B cell (primary cell): ENCODE measurements around the gene RNF4. TPM values are rescaled to one million over a fixed set of nuclear protein-coding genes. Genes with fewer than 3 reads are reported as not detected.

Experiments used
- ATAC-seq: fragments of 200-7000 bp; cut with Tn5 transposase; one replicate; pipeline ENCODE4 v1.10.0; 2021; ENCODE audit warnings: low read depth, mild to moderate bottlenecking, moderate number of reproducible peaks, moderate library complexity
- CTCF ChIA-PET: fragments of 350-600 bp; sonication (Branson Sonifier 250); formaldehyde crosslinking; loops from one replicate; lab custom pipeline; 2021; ENCODE audit warnings: antibody characterized with exemption, inconsistent platforms; lab: Charles Lee
- POLR2A ChIA-PET: fragments of 350-600 bp; sonication (Branson Sonifier 250); formaldehyde crosslinking; loops from one replicate; lab custom pipeline; 2021; ENCODE audit warnings: antibody characterized with exemption; lab: Charles Lee
- DNase-seq: peaks from one replicate; pipeline ENCODE4 v3.0.0; 2013
- H2AFZ ChIP-seq: 2 replicates; pipeline ENCODE4 v1.6.1; 2012; ENCODE audit warnings: mild to moderate bottlenecking, low read depth, low read length; ENCODE audit not compliant: insufficient read depth, poor library complexity, severe bottlenecking
- H3K27ac ChIP-seq, 2 donors: 1 replicate in 1 of 2; 2 replicates in 1 of 2; pipeline ENCODE4 v1.5.1; 2012 to 2013; ENCODE audit warnings: low read length in 2 of 2, mild to moderate bottlenecking in 2 of 2, moderate library complexity in 1 of 2
- H3K27me3 ChIP-seq, 4 experiments: fragments of 200-600 bp in 1 of 4; sonication (generic) in 1 of 4; replicated peaks in 1 of 4; 1 replicate in 2 of 4; 2 replicates in 2 of 4; pipeline versions ENCODE4 v1.6.1 to v1.7.0; 2013 to 2016; ENCODE audit warnings: low read length in 3 of 4, mild to moderate bottlenecking in 2 of 4, mixed read lengths in 1 of 4, moderate library complexity in 1 of 4; ENCODE audit not compliant: insufficient read depth in 4 of 4, control insufficient read depth in 3 of 4; ENCODE audit errors: control extremely low read depth in 1 of 4
- H3K36me3 ChIP-seq, 2 experiments: replicated peaks in 1 of 2; 1 replicate in 1 of 2; 2 replicates in 1 of 2; pipeline versions ENCODE4 v1.6.1 to v1.7.1; 2013; ENCODE audit warnings: low read length in 1 of 2; ENCODE audit not compliant: insufficient read depth in 2 of 2, control insufficient read depth in 1 of 2; ENCODE audit errors: control extremely low read depth in 1 of 2, extremely low read depth in 1 of 2
- H3K4me1 ChIP-seq, 2 donors: fragments of 200-600 bp in 1 of 2; sonication (generic) in 1 of 2; 1 replicate in 1 of 2; 2 replicates in 1 of 2; pipeline versions ENCODE4 v1.5.1 to v1.6.1; 2013 to 2017; ENCODE audit warnings: low read length in 2 of 2; ENCODE audit not compliant: control insufficient read depth in 2 of 2, insufficient read depth in 2 of 2
- H3K4me2 ChIP-seq: replicated peaks from 2 replicates; pipeline ENCODE3; 2012; ENCODE audit warnings: mild to moderate bottlenecking, low read depth, low read length; ENCODE audit not compliant: poor library complexity, severe bottlenecking
- H3K4me3 ChIP-seq, 5 experiments: fragments of 200-600 bp in 1 of 5; sonication (generic) in 1 of 5; 1 replicate in 3 of 5; 2 replicates in 2 of 5; pipeline versions ENCODE4 v1.5.1 to v1.7.0; 2011 to 2016; ENCODE audit warnings: low read length in 4 of 5, mild to moderate bottlenecking in 4 of 5, low read depth in 2 of 5, control low read depth in 1 of 5, moderate library complexity in 1 of 5; ENCODE audit not compliant: insufficient read depth in 1 of 5; ENCODE audit errors: control extremely low read depth in 1 of 5, extremely low read depth in 1 of 5
- H3K79me2 ChIP-seq: fragments of 200-600 bp; sonication (generic); one replicate; pipeline ENCODE4 v1.6.0; 2016; ENCODE audit warnings: low read length; ENCODE audit not compliant: control insufficient read depth, insufficient read depth
- H3K9ac ChIP-seq: fragments of 200-600 bp; sonication (generic); 2 replicates; pipeline ENCODE4 v1.6.1; 2017; ENCODE audit warnings: mild to moderate bottlenecking, low read length, moderate library complexity
- H3K9me3 ChIP-seq, 3 donors: one replicate each; pipeline versions ENCODE4 v1.6.1 to v1.7.1; 2013; ENCODE audit warnings: low read length in 2 of 3; ENCODE audit not compliant: control insufficient read depth in 2 of 3, insufficient read depth in 1 of 3; ENCODE audit errors: control extremely low read depth in 1 of 3
- H4K20me1 ChIP-seq: 2 replicates; pipeline ENCODE4 v1.6.0; 2012; ENCODE audit warnings: mild to moderate bottlenecking, low read length; ENCODE audit not compliant: insufficient read depth, control insufficient read depth, poor library complexity, severe bottlenecking
- H3K27ac Mint-ChIP-seq: one replicate; pipeline ENCODE4 v1.8.0; 2021; ENCODE audit warnings: mixed read lengths
- H3K27me3 Mint-ChIP-seq: one replicate; pipeline ENCODE4 v1.8.0; 2021; ENCODE audit warnings: mixed read lengths
- H3K4me1 Mint-ChIP-seq: one replicate; pipeline ENCODE4 v1.8.0; 2021; ENCODE audit warnings: mixed read lengths
- H3K4me3 Mint-ChIP-seq: one replicate; pipeline ENCODE4 v1.8.0; 2021; ENCODE audit warnings: mixed read lengths
- H3K9me3 Mint-ChIP-seq: one replicate; pipeline ENCODE4 v1.8.0; 2022; ENCODE audit warnings: mixed read lengths; ENCODE audit not compliant: insufficient read depth
- EZH2 ChIP-seq: IDR thresholded peaks from 2 replicates; pipeline ENCODE4 v1.6.1; 2012; ENCODE audit warnings: borderline replicate concordance, low read depth, mild to moderate bottlenecking, moderate library complexity, low read length; ENCODE audit not compliant: insufficient read depth, poor library complexity, severe bottlenecking
- WGBS: methylation state at CpG from one replicate; pipeline ENCODE4 v1.1.5; 2013; ENCODE audit warnings: missing lambda C conversion rate; ENCODE audit not compliant: insufficient coverage; 5-methylcytosine and 5-hydroxymethylcytosine counted together
- intact Hi-C: fragments of 100-400 bp; cut with micrococcal nuclease; formaldehyde crosslinking; loops from one replicate; pipeline ENCODE4 v1.10.0; 2022
- polyA plus RNA-seq: library from polyadenylated mRNA; depleted of rRNA; stranded (reverse); fragments of >200 nt; gene quantifications from 2 replicates; pipeline ENCODE4 v1.2.3, GENCODE V29; 2012
- total RNA-seq, 2 donors: library from RNA; stranded (reverse); fragments of 120-200 nt in 1 of 2; gene quantifications; 1 replicate in 1 of 2; 2 replicates in 1 of 2; pipeline versions ENCODE4 v1.2.3 to v1.2.4, GENCODE V29; 2013 to 2022
- TF ChIP-seq, protein P1 (sequence below): fragments of 200-600 bp; IDR thresholded peaks from one replicate; pipeline ENCODE4 v1.8.0; 2022; ENCODE audit warnings: antibody characterized with exemption, mild to moderate bottlenecking

The RNF4 gene
- total and polyA plus RNA-seq, 2 donors (not counting 1 experiment from before 2014, with no cell fraction given): 61.8 to 95.2 TPM

- Histone ChIP-seq H4K20me1 (peaks cover 97% of the 10 kb centered on the region), H3K79me2 (peaks cover 96% of the 10 kb centered on the region), H3K4me2 (peak overlapping the region; percentile 64), H3K27me3 (no peaks in the 10 kb centered on the region), H3K4me3 (peak overlapping the region in 1 of 5 experiments; percentile 30), H3K4me1 (peaks cover 84 to 92% of the 10 kb centered on the region in 2 donors), H2AFZ (no peak overlapping the region), H3K9me3 (no peaks in the 10 kb centered on the region), H3K9ac (peak overlapping the region; percentile 30), H3K36me3 (peaks cover 0 to 15% of the 10 kb centered on the region in 2 experiments), H3K27ac (peak overlapping the region; percentile 22 to 84)
- Mint-ChIP-seq H3K27me3 (no peaks in the 10 kb centered on the region), H3K9me3 (no peaks in the 10 kb centered on the region), H3K27ac (peak overlapping the region; percentile 92), H3K4me3 (peak overlapping the region; percentile 81), H3K4me1 (peaks cover 92% of the 10 kb centered on the region)
- POLR2A ChIA-PET: interaction anchor here (2.3 kb wide), 1 partner anchor 13 kb away, joined by 6 read pairs; the partner anchor contains the start of gene RNF4
- no peak for DNase-seq
- CTCF ChIA-PET: interaction anchor here (0.7 to 4.6 kb wide), 2 partner anchors 13 to 20 kb away, joined by 3 to 29 read pairs; partner anchors contain the start of gene RNF4
- intact Hi-C loops: loop anchor here (10.0 kb wide), 2 partner anchors 363 to 453 kb away; partner anchors contain the start of gene ADD1
- TF ChIP-seq EZH2: no peak
- TF ChIP-seq, protein P1, sequence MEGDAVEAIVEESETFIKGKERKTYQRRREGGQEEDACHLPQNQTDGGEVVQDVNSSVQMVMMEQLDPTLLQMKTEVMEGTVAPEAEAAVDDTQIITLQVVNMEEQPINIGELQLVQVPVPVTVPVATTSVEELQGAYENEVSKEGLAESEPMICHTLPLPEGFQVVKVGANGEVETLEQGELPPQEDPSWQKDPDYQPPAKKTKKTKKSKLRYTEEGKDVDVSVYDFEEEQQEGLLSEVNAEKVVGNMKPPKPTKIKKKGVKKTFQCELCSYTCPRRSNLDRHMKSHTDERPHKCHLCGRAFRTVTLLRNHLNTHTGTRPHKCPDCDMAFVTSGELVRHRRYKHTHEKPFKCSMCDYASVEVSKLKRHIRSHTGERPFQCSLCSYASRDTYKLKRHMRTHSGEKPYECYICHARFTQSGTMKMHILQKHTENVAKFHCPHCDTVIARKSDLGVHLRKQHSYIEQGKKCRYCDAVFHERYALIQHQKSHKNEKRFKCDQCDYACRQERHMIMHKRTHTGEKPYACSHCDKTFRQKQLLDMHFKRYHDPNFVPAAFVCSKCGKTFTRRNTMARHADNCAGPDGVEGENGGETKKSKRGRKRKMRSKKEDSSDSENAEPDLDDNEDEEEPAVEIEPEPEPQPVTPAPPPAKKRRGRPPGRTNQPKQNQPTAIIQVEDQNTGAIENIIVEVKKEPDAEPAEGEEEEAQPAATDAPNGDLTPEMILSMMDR: no peak
- no peak for ATAC-seq
- WGBS: no CpG with 5 or more reads among the region's 4 CpGs
These were observed 13.3 kb downstream of the RNF4 start for GRCh38 chr4:2482192-2482591.

DNA sequence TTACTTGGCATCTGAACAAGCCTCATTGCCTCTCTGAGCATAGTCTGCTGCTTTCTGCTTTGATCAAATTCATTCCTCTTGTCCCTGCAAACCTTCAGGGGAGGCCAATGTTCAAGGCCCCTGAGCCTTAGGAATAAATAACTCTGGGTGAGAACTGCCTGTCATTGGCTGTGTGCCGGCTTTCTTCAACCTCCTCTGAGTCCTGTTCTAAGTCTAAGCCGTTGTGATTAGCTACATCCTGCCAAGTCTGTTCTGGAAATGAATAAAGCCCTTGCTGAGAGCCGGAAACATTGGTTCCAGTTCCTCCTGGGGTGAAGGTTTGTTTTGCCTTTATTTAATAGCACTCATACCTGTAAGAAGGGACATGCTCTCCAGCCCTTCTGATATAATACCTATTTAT is 13.8 kb downstream of the RNF4 start:
- CTCF ChIA-PET: interaction anchor here (4.6 kb wide), 1 partner anchor 13 kb away, joined by 29 read pairs; the partner anchor contains the start of gene RNF4
- intact Hi-C loops: loop anchor here (10.0 kb wide), 2 partner anchors 362 to 452 kb away; partner anchors contain the start of gene ADD1
- peak; percentile 47 for DNase-seq

More for the DNA sequence above, 13.8 kb downstream of the RNF4 start:
- Histone ChIP-seq H3K36me3 (peaks cover 0 to 15% of the 10 kb centered on the region in 2 experiments), H3K27ac (peak overlapping the region; percentile 22 to 84), H3K4me2 (peak overlapping the region; percentile 64), H3K79me2 (peaks cover 96% of the 10 kb centered on the region), H3K27me3 (no peaks in the 10 kb centered on the region), H3K4me3 (peak overlapping the region in 1 of 5 experiments; percentile 30), H3K9me3 (no peaks in the 10 kb centered on the region), H3K9ac (peak overlapping the region; percentile 30), H2AFZ (no peak overlapping the region), H3K4me1 (peaks cover 87 to 95% of the 10 kb centered on the region in 2 donors), H4K20me1 (peaks cover 97% of the 10 kb centered on the region)
- WGBS: no CpG with 5 or more reads among the region's 3 CpGs
- H3K27me3 Mint-ChIP-seq: no peaks in the 10 kb centered on the region
- H3K4me1 Mint-ChIP-seq: peaks cover 90% of the 10 kb centered on the region
- TF ChIP-seq, protein P1: no peak
- TF ChIP-seq EZH2: no peak
- no peaks in the 10 kb centered on the region for H3K9me3 Mint-ChIP-seq
- peak overlapping the region; percentile 92 for H3K27ac Mint-ChIP-seq
- ATAC-seq: no peak
- POLR2A ChIA-PET: interaction anchor here (2.3 kb wide), 1 partner anchor 14 kb away, joined by 6 read pairs; the partner anchor contains the start of gene RNF4
- peak overlapping the region; percentile 81 for H3K4me3 Mint-ChIP-seq
